ENCODE results near the gene MICU1.

- TF ChIP-seq RARB (CRISPR knock-in tag; IDR thresholded peaks at IDR 0.05), result no peak
- TF ChIP-seq ZFP30 (CRISPR knock-in tag; IDR thresholded peaks at IDR 0.05), result no peak
- no peak for TF ChIP-seq CREB5 (CRISPR knock-in tag; IDR thresholded peaks at IDR 0.05; ENCODE audit: low read depth)
- no peak for TF ChIP-seq SNAI2 (CRISPR knock-in tag; IDR thresholded peaks at IDR 0.05)
- no peak for TF ChIP-seq TCF4 (CRISPR knock-in tag; IDR thresholded peaks at IDR 0.05; ENCODE audit: borderline replicate concordance)
- TF ChIP-seq ISL1 (CRISPR knock-in tag; IDR thresholded peaks at IDR 0.05), result no peak
- TF ChIP-seq BACH2 (CRISPR knock-in tag; IDR thresholded peaks at IDR 0.05; ENCODE audit: borderline replicate concordance), result no peak
- TF ChIP-seq CSRNP3 (CRISPR knock-in tag; IDR thresholded peaks at IDR 0.05), result no peak
Measured at GRCh38 chr10:72511459-72511858, 114.4 kb downstream of the MICU1 start.
